MM.1S (cell line): ENCODE data around the gene C2CD4B.

Source experiments
- CTCF ChIP-seq: fragments of 300-600 bp; sonication (generic); IDR thresholded peaks from 2 replicates; pipeline ENCODE4 v1.5.1; 2016; ENCODE audit warnings: antibody characterized with exemption, low read length, mixed read lengths
- EZH2 ChIP-seq: fragments of 300-600 bp; sonication (generic); optimal IDR thresholded peaks from 2 replicates; pipeline ENCODE3; 2017; ENCODE audit warnings: low read depth, mild to moderate bottlenecking, antibody characterized with exemption, low read length, mixed read lengths

DNA sequence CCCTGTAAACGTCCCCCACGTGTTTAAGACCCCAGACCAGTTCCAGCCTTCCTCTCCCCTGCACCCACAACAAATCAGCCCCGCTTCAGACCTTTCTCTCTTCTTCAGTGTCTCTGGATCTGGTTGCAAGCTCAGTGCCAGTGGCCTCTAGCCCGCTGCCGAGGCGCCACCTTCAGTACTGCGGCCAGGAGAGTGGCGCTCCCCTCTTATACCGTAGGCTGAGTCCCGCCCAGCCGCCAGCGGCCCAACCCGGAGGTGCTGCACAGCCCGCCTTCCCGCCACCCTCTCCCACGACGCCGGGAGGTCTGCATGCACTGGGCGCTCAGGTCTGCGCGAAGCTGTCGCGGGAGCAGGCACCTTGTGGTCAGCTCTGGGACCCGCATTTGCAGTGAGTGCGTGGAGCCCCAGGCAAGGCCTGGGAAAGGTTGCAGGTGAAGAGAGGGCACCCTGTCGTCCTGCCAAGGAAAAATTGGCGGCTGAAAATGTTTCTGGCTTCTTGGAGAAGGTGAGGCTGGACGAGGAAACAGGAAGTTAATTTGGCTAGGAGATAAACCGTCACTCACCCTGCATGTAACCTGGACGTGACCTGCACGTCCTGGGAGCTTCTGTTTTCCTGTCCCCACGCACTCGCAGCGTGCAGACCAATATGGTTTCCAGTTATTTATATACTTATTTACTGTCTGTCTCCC is at the start of gene C2CD4B:
- TF ChIP-seq CTCF (no peak), EZH2 (no peak)
